HG02759 (cell line): ENCODE measurements around the gene TRPM4.
"Not testable (repeated sequence)": the region's sequence is repeated elsewhere in the genome, so short reads cannot be mapped to it uniquely, and the experiment has no call there.

ENCODE experiments used
- ATAC-seq: cut with Tn5 transposase; IDR thresholded peaks from one replicate; pipeline ENCODE4 v1.9.1; 2021; ENCODE audit warnings: mild to moderate bottlenecking, moderate library complexity; ENCODE audit not compliant: unreplicated experiment

Gene TRPM4

GRCh38 chr19:49186108-49186507 is 28.5 kb downstream of the TRPM4 start:
- ATAC-seq = no peak

GRCh38 chr19:49188626-49189200 is 31.1 kb downstream of the TRPM4 start:
- ATAC-seq = no peak

- no peak for ATAC-seq
Measured at GRCh38 chr19:49189259-49189658, 31.7 kb downstream of the TRPM4 start.

GRCh38 chr19:49190781-49191180 is 33.2 kb downstream of the TRPM4 start:
- ATAC-seq = no peak

- no peak for ATAC-seq
Measured at GRCh38 chr19:49193822-49194394, 36.3 kb downstream of the TRPM4 start.

GRCh38 chr19:49194408-49194807 is 36.8 kb downstream of the TRPM4 start:
- no peak for ATAC-seq

GRCh38 chr19:49196527-49197240 is 39.1 kb downstream of the TRPM4 start:
- ATAC-seq = no peak

GRCh38 chr19:49200238-49200862 is 42.8 kb downstream of the TRPM4 start:
- ATAC-seq = no peak

GRCh38 chr19:49201042-49201441 is 43.5 kb downstream of the TRPM4 start:
- ATAC-seq = no peak

GRCh38 chr19:49205114-49205513 is 47.5 kb downstream of the TRPM4 start:
- ATAC-seq = no peak

- ATAC-seq = not testable (repeated sequence)
Measured at GRCh38 chr19:49209502-49209901, 51.9 kb downstream of the TRPM4 start.

- no peak for ATAC-seq
Measured at GRCh38 chr19:49210108-49210900, 52.7 kb downstream of the TRPM4 start.

- ATAC-seq = no peak
Measured at GRCh38 chr19:49210901-49211451, 53.4 kb downstream of the TRPM4 start.

- no peak for ATAC-seq
Measured at GRCh38 chr19:49212016-49212701, 54.6 kb downstream of the TRPM4 start.

GRCh38 chr19:49213791-49214190 is 56.2 kb downstream of the TRPM4 start:
- ATAC-seq = no peak

GRCh38 chr19:49214701-49215100 is 57.1 kb downstream of the TRPM4 start:
- no peak for ATAC-seq

GRCh38 chr19:49216071-49216470 is 58.5 kb downstream of the TRPM4 start:
- ATAC-seq = no peak

GRCh38 chr19:49217382-49217781 is 59.8 kb downstream of the TRPM4 start:
- ATAC-seq = no peak

- ATAC-seq = no peak
Measured at GRCh38 chr19:49222011-49222410, 64.4 kb downstream of the TRPM4 start.

- no peak for ATAC-seq
Measured at GRCh38 chr19:49222528-49222927, 64.9 kb downstream of the TRPM4 start.
